ENCODE measurements around the gene IL4R.

Gene IL4R

GRCh38 chr16:27345201-27345600 is 31.4 kb downstream of the IL4R start:
- Histone ChIP-seq H3K27ac (peak overlapping the region in 1 of 21 experiments; percentile 9), H3K4me3 (no peak overlapping the region)

DNA sequence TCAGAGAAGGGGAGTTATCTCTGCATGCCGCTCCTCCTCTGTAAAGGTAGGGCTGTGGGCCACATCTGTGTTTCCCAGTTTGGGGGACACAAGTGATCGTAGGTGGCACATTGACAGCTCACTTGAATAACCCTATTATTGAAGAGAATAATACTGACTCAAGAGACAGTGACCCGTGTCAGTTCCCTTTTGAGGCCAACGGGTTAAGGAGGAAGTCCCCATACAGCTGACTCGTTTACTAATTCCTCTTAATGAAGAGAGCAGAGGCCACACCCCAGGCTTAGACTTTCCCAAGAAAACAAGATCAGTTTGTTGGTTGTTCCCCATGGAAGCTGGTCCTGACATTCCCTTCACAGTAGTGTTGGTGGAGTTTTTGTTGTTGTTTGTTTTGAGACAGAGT is 33.0 kb downstream of the IL4R start:
- H3K4me3 ChIP-seq, result no peak overlapping the region
- peak overlapping the region in 5 of 21 experiments; percentile 8 to 45 (median 24) for H3K27ac ChIP-seq

DNA sequence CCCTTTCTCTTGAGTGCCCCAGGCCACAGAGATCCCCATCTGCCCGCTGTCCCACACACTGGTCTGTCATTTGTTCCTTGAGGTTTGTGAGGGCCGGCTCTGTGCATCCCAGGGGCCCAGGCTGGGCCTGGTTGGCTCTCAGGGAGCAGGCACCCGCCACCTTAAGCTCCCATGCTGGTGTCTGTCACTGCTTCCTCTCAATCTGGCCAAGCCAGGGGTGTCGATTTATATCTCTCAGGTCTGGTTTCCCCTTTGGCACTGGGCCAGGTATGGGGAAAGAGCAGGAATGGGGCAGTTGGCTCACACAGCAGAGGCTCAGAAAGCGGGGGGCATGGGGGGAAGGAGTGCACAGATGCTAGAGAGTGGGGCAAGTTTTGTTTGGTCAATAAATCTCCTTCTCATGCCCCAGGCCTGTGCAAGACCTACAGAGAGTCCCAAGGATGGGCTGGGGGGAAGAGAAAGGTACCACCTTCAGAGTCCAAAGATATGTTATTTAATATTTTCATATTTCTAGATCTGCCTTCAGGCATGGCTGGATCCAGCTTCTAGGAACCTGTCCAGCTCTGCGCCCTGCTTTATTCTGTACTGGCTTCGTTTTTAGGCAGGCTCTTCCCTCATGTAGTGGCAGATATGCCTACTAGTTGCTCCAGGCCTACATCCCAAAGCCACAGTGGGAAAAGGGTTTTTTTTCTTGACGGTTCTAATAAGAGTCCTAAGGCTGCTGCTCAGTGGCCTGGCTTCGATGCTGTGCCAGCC is 34.3 kb downstream of the IL4R start:
- no peak overlapping the region for H3K4me3 ChIP-seq
- peak overlapping the region in 8 of 21 experiments; percentile 4 to 52 (median 34) for H3K27ac ChIP-seq

GRCh38 chr16:27349276-27349675 is 35.5 kb downstream of the IL4R start:
- Histone ChIP-seq H3K27ac (no peak overlapping the region), H3K4me3 (no peak overlapping the region)

GRCh38 chr16:27350006-27350405 is 36.2 kb downstream of the IL4R start:
- Histone ChIP-seq H3K27ac (no peak overlapping the region), H3K4me3 (no peak overlapping the region)

DNA sequence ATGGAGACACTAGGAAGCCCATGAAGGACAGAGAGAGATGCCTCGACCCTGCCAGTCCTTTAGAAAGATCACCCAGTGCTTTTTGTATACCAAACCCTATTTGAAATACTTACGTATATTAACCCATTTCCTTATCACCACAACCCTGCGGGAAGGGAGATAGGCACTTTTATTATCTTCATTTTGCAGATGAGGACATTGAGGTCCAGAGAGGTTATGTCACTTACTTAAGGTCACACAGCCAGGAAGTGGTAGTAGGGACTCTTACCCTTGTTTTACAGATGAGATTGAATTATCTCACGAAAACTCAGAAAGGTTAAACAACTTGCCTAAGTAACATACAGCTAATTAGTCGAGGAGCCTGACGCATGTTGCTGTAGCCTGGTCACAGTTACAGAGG is 38.2 kb downstream of the IL4R start:
- no peak overlapping the region for H3K4me3 ChIP-seq
- H3K27ac ChIP-seq, result no peak overlapping the region

GRCh38 chr16:27353853-27354252 is 40.1 kb downstream of the IL4R start:
- H3K4me3 ChIP-seq, result no peak overlapping the region
- H3K27ac ChIP-seq, result no peak overlapping the region

DNA sequence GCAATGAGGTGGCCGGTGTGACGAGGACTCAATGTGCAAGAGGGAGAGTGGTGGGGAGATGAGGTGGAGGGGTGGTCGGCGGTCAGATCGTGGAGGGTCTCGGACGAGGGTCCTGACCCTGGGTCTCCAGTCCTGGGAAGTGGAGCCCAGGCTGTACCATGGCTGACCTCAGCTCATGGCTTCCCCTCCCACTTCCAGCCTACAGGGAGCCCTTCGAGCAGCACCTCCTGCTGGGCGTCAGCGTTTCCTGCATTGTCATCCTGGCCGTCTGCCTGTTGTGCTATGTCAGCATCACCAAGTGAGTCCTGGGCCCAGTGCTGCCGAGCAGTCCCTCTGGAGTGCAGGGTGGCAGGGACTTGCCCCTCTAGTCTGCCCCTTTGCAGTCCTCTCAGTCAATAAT is 41.8 kb downstream of the IL4R start:
- no peak overlapping the region for H3K4me3 ChIP-seq
- H3K27ac ChIP-seq, result peak overlapping the region in 2 of 21 experiments; percentile 2 to 34

DNA sequence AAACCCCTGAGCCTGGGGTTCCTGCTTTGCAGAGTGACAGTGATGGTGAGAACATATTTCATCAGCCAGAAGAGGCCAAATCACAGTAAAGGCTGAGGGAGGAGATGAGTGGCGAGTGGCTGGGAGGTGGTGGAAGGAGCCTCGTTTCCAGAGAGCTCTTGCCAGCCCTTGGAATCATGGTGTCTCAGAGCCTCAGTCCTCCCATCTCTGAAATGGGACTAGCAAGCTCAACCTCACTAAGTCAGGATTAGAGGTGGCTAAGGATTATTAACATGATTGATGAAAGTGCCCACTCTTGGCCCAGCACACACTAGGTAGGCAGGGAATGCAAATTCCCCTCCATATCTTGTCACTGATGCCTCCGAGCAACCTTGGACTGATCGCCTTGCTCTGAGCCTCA is 43.0 kb downstream of the IL4R start:
- Histone ChIP-seq H3K27ac (no peak overlapping the region), H3K4me3 (no peak overlapping the region)

DNA sequence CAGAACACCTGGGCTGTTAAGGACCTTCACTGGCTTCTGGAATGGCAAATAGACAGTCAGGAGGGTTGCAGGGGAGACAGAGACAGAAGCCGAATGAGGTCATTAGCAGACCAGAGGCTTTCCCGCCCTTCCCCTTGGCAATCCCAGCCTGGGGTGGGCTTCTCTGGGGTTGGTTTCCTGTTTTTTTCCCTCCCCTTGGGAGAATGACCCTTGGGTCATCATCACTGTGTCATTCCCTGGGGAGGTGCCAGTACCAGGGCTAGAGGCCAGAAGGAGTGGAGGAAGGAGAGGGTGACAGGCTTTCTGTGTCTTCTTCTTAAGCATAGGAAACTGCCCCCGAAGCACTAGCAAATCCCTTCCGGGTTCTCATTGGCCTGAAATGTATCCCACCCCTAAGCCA is 45.3 kb downstream of the IL4R start:
- no peak overlapping the region for H3K4me3 ChIP-seq
- H3K27ac ChIP-seq, result peak overlapping the region in 3 of 21 experiments; percentile 21 to 51 (median 26)

- no peak overlapping the region for H3K4me3 ChIP-seq
- peak overlapping the region in 1 of 21 experiments; percentile 51 for H3K27ac ChIP-seq
Measured at GRCh38 chr16:27359615-27360014, 45.8 kb downstream of the IL4R start.

DNA sequence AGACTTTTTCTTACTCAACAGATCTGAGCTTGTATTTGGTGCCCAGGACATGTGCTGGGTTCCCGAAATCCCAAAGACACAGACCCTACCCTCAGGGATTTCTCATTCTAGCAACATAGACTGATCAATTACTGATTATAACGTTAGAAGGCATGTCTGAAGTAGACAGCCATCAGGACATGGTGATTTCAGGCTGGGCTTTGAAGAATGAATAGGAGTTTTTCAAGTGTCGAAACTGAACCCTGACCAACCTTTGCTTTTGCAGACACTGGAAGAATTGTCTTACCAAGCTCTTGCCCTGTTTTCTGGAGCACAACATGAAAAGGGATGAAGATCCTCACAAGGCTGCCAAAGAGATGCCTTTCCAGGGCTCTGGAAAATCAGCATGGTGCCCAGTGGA is 48.2 kb downstream of the IL4R start:
- Histone ChIP-seq H3K4me3 (no peak overlapping the region), H3K27ac (no peak overlapping the region)

DNA sequence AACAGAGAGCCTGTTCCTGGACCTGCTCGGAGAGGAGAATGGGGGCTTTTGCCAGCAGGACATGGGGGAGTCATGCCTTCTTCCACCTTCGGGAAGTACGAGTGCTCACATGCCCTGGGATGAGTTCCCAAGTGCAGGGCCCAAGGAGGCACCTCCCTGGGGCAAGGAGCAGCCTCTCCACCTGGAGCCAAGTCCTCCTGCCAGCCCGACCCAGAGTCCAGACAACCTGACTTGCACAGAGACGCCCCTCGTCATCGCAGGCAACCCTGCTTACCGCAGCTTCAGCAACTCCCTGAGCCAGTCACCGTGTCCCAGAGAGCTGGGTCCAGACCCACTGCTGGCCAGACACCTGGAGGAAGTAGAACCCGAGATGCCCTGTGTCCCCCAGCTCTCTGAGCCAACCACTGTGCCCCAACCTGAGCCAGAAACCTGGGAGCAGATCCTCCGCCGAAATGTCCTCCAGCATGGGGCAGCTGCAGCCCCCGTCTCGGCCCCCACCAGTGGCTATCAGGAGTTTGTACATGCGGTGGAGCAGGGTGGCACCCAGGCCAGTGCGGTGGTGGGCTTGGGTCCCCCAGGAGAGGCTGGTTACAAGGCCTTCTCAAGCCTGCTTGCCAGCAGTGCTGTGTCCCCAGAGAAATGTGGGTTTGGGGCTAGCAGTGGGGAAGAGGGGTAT is 48.9 kb downstream of the IL4R start:
- Histone ChIP-seq H3K27ac (peak overlapping the region in 1 of 21 experiments; percentile 23), H3K4me3 (no peak overlapping the region)

GRCh38 chr16:27363246-27363632 is 49.5 kb downstream of the IL4R start:
- no peak overlapping the region for H3K4me3 ChIP-seq
- peak overlapping the region in 1 of 21 experiments; percentile 17 for H3K27ac ChIP-seq

- H3K4me3 ChIP-seq, result no peak overlapping the region
- H3K27ac ChIP-seq, result peak overlapping the region in 3 of 21 experiments; percentile 16 to 25 (median 17)
Measured at GRCh38 chr16:27363797-27364196, 50.0 kb downstream of the IL4R start.

DNA sequence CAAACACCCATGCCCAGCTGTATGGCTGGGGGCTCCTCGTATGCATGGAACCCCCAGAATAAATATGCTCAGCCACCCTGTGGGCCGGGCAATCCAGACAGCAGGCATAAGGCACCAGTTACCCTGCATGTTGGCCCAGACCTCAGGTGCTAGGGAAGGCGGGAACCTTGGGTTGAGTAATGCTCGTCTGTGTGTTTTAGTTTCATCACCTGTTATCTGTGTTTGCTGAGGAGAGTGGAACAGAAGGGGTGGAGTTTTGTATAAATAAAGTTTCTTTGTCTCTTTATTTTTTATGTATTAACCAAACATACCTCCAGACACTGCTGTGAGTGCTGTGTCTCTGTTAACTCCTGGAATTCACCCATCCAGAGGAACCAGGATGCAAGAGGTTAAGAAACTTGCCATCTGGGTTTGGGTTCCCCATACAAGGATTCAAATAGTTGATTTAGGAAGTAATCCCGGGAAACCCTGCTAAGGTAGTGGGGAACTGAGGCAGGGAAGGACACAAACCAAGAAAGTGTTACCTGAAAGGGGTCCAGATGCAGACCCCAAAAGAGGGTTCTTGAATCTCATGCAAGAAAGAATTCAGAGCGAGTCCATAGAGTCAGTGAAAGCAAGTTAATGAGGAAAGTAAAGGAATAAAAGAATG is 50.8 kb downstream of the IL4R start:
- peak overlapping the region in 7 of 21 experiments; percentile 13 to 60 (median 17) for H3K27ac ChIP-seq
- no peak overlapping the region for H3K4me3 ChIP-seq

- peak overlapping the region in 8 of 21 experiments; percentile 13 to 60 (median 30) for H3K27ac ChIP-seq
- H3K4me3 ChIP-seq, result no peak overlapping the region
Measured at GRCh38 chr16:27365142-27366089, 51.6 kb downstream of the IL4R start.

DNA sequence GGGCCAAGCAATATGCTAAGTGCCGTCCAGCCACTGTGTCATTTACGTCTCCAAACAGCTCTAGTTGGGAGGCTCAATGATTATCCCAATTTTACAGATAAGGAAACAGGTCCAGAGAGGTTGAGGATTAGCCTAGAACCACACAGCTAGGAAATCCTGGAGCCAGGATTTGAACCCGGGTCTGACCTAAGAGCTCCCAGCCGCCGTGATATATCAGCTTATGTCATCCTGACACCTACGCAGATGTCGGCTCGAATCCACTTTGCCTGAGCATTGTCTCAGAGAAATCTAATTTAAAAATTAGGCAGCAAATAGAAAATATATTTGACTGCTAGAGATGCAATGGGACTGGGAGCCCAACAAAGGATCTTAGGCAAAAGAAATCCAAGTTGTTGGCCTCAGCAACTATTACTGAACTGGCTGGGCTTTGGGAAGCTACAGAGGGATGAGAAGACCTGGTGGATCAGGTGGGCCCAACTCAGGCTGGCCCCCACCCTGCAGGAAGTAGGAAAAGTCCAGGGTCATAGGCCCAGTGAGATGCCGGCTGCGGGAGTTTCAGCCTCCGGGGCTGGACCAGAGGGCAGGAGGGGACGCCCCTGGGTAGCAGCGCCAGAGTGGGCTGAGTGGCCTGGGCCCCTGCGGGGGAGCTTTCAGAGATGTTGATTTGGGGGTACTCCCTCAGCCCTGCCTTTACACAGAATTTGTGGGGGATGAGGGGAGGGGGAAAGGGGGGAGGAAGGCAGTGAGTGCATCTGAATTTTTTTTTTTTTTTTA is 53.1 kb downstream of the IL4R start:
- H3K4me3 ChIP-seq, result peak overlapping the region in 1 of 7 experiments; percentile 3
- H3K27ac ChIP-seq, result peak overlapping the region in 16 of 21 experiments; percentile 27 to 86 (median 70)

Measured in skin epidermis (tissue), 12 donors.